ENCODE data around the gene RAN.
"Not testable (repeated sequence)": the region's sequence is repeated elsewhere in the genome, so short reads cannot be mapped to it uniquely, and the experiment has no call there.

Gene RAN

GRCh38 chr12:130849561-130850417 is 22.1 kb upstream of the RAN start:
- no peak for DNase-seq

DNA sequence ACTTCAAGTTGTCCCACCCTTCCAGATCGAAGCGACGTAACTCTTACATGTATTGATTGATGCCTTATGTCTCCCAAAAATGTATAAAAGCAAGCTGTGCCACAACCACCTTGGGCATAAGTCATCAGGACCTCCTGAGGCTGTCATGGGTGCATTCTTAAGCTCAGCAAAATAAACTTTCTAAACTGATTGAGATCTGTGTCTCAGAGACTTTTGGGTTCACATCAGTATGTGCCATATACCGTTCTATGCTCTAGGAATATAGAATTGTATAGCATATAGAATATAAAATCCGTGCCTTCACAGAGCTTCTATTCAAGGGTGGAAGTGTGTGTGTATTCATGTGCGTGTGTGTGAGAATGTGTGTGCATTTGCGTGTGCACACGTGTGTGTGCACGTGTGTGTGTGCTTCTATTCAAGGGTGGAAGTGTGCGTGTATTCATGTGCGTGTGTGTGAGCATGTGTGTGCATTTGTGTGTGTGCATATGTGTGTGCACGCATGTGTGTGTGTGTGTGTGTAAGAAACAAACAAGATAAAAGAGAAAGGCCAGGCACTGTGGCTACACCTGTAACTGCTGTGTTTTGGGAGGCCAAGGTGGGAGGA is 21.3 kb upstream of the RAN start:
- no peak for DNase-seq

DNA sequence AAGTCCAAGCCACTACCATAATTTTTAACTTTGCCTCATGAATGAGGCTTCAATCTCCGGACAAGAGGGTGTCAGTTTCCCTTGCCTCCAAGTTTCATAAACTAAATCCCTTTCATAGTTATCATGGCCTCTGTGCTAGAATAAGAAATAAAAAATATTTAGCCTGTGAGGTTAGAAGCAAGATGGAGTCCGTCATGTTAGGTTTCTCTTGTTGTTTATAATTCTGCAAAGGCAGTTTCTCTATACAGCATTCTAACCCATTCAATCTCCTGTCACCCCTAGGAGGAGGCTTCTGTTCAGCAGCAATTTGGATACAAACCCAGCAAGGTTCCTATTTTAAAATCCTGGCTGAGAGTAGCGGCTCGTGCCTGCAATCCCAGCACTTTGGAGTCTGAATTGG is 15.8 kb upstream of the RAN start:
- no peak for DNase-seq

GRCh38 chr12:130858084-130858483 is 13.8 kb upstream of the RAN start:
- DNase-seq = no peak

- DNase-seq = no peak
Observed at GRCh38 chr12:130859161-130859560, 12.7 kb upstream of the RAN start.

- DNase-seq = no peak
Observed at GRCh38 chr12:130860311-130860710, 11.6 kb upstream of the RAN start.

GRCh38 chr12:130862161-130862560 is 9.7 kb upstream of the RAN start:
- no peak for DNase-seq

DNA sequence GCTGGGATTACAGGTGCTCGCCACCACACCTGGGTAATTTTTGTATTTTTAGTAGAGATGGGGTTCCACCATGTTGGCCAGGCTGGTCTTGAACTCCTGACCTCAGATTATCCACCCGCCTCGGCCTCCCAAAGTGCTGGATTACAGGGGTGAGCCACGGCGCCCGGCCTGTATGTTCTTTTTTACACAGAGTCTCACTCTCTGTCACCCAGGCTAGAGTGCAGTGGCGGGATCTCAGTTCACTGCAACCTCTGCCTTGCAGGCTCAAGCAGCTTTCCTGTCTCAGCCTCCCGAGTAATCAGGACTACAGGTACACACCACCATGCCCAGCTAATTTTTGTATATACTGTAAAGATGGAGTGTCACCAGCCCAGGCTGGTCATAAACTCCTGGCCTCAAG is 9.1 kb upstream of the RAN start:
- not testable (repeated sequence) for DNase-seq

DNA sequence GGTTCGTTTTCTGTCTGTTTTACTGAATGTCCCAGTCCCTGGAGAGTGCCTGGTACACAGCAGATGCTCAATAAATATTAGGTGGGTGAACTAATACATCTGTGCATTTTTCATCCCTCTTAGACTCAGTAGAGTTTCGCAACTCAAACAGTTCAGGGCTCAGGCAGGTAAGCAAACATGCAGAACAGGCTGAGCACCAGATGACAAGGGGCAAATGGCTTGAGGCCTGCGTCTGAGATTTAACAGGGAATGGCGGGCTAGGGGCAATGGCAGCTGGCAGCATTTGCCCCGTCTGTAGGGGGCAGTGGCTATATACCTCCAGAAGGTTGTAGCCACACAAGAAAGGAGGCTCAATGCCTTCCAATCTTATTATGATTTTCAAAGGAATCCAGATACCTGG is 8.6 kb upstream of the RAN start:
- no peak for DNase-seq

DNA sequence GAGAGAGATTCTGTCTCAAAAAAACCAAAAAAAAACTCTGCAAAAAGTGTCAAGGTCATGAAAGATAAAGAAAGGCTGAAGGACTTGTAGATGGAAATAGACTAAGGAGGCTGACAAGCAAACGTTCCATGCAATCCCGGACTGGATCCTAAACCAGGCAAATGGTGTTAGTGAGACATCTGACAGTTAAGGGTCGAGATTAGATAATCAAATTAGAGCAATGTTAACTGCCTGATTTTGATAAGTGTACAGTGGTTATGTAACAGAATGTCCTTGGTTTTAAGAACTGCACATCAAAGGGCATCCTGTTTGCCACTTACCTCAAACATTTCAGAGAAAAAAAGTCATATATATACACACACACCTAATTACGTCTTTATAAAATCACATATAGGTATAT is 3.5 kb upstream of the RAN start:
- DNase-seq = no peak

DNA sequence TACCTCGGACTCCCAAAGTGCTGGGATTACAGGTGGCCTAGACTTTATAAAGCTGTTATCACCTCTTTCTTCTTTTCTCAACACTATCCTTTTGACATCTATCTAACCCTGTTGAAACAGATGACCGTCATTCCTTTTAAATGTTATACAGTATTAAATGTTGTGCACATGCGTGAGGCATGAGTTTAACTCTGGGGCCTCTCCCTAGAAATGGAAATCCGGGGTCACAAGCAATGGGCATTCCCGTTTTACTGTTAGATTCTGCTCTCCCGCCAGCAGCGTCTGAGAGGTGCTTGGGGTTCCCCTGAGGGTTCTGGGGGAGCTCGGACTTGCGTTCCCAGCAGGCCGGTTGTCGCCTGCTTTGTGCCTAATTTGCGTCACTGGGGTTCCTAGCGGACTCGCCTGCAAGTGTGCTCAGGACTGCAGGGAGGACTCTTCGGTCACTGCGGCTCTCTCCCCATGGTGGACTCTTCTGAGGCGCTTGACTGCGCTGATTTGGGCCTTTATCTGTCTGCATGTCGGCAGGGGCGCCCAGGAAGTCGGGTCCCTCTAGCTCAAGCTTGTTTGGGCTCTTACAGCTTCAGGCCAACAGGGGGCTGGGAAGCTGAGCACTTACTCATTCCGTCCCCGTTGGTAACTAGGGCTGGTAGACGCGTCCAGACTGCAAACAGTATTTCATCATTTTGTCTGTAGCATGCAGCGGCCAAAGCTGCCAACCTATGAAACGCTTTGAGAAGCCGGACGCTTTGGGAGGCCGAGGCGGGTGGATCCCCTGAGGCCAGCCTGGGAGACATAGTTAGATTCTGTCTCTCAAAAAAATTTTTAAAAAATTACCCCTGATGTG is 1.2 kb upstream of the RAN start:
- peak in 56 of 58 donors; percentile 12 to 78 (median 54) for DNase-seq

DNA sequence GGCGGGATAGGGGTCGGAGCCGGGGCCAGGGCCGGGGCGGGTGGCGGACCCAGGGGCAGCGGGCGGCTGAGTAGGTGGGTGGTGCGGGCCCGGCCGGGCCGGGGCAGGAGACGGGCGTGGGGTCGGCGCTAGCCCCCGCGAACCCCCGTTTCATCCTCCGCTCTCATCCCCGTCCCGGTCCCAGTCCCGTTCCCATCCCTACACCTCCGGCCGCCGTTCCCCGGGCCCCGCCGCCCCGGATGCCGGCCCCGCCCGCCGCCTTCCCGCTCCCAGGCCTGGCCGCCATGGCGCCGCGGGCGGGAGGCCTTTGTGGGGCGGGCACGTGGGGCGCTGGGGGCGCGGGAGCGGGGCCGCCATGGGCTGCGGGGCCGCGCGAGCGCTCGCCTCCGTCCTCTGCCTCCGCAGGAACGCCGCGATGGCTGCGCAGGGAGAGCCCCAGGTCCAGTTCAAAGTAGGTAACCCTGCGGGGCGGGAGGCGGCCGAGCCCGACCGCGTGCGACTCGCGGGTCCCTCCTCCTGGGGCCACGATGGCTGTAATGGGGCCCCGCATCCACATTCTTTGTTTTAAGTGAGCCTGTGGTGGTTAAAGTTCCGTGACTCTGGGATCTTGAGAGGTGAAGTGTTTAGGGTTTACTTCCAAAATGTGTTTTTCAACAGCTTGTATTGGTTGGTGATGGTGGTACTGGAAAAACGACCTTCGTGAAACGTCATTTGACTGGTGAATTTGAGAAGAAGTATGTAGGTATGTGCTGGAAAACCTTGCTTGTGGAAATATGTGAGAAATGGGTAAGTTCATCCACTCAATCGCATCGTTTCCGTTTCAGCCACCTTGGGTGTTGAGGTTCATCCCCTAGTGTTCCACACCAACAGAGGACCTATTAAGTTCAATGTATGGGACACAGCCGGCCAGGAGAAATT is 572 bp downstream of the RAN start:
- peak in 40 of 58 donors; percentile 6 to 73 (median 42) for DNase-seq

DNA sequence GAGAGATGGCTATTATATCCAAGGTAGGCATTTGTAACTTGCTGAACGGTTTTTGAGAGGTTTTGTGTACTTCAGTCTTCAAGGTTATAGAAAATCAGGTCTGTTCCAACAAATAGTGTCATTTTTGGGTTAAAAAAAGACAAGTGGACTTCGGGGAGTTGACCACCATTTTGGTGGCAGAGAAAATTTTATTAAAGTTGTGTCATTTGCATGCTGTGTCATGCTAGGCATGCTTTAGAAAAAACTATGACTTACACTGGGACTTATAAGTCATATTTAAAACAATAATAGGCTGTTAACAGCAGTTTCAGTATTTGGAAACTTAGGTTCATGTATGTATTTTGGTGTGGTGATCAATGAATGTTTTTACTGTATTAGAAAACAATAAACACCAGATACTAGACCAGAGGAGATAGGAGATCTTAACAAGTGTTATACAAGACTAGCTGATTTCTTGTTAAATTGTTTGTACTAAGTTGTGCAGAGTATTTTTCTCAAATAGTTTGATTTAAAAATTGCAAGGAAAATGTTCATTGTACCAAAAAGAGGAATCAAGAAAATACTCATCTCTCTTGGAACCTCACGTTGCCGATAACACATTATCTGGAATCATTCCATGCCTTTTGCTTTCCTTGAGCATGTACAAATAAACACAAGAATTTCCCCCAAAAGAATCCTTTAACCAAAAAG is 1.4 kb downstream of the RAN start:
- DNase-seq = no peak

DNA sequence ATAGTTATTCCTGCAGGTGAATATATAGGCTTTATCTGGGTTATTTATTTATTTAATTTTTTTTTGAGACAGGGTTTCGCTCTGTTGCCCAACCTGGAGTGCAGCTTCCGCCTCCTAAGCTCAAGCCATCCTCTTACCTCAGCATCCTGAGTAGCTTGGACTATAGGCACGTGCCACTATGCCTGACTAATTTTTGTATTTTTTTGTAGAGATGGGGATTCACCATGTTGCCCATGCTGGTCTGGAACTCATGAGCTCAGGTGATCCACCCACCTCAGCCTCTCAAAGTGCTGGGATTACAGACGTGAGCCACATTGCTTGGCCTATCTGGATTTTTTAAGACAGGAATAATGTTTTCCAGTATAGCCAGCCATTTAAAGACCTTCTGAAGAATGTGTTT is 2.0 kb downstream of the RAN start:
- DNase-seq = no peak

DNA sequence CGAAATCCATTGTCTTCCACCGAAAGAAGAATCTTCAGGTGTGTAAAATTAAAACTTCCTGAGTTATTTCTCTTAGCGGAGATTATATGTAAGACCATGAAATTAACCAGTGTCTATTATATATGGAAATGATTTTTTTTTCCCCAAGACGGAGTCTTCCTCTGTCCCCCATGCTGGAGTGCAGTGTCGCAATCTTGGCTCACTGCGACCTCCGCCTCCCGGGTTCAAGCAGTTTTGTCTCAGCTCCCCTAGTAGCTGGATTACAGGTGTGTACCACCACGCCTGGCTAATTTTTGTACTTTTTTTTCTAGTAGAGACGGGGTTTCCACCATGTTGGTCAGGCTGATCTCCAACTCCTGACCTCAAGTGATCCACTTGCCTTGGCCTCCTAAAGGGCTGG is 2.8 kb downstream of the RAN start:
- DNase-seq = no peak

- DNase-seq = no peak
Observed at GRCh38 chr12:130875193-130875592, 3.3 kb downstream of the RAN start.

- DNase-seq = not testable (repeated sequence)
Observed at GRCh38 chr12:130875708-130876107, 3.8 kb downstream of the RAN start.

DNA sequence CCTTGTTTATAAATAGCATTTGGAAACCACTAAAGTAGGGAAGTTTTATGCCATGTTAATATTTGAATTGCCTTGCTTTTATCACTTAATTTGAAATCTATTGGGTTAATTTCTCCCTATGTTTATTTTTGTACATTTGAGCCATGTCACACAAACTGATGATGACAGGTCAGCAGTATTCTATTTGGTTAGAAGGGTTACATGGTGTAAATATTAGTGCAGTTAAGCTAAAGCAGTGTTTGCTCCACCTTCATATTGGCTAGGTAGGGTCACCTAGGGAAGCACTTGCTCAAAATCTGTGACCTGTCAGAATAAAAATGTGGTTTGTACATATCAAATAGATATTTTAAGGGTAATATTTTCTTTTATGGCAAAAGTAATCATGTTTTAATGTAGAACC is 4.4 kb downstream of the RAN start:
- no peak for DNase-seq

DNA sequence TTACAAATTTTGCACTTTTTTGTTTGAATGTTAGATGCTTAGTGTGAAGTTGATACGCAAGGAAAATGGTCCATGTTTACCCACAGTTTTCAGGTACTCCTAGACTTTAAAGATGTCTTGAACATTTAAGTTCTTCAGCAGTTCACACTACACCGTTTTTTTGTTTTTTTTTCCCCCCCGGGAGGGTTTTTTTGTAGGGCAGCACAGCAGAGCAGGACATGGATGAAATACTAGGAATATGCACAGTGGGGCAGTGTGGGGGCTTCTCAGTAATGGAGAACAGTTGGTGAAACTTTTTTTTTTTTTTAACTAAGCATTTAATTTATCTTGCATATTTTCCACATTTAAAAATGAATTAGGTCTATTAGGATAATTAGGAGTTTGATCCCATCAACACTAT is 4.9 kb downstream of the RAN start:
- no peak for DNase-seq

DNA sequence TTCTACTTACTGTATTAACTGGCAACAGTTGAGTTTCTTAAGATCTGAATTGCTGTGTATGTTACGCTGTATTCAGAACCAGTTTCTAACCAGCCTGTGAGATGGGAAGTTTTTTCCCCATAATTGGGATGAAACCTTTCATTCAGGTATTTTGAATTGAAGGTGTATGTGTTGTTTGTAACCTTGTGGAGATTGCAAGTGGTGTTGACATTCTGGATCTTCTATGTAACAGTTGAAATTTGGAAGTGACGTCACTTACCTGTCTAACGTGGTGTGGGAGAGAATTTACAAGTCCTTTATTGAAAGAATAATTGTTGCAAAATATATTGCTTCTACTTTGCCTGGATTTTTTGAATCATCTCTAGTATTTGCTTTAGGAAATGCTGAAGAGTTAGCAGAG is 5.5 kb downstream of the RAN start:
- no peak for DNase-seq

Measured in anterior cingulate cortex (tissue), 58 donors.